HEK293T (cell line): Measurements from ENCODE around the gene IP6K3.

ENCODE experiments used
- CTCF ChIA-PET: fragments of 350-600 bp; formaldehyde crosslinking; extraction: SDS; loops from one replicate; lab custom pipeline; 2021; ENCODE audit warnings: antibody characterized with exemption, inconsistent platforms; lab: Yijun Ruan, JAX
- POLR2A ChIA-PET: fragments of 350-600 bp; formaldehyde crosslinking; extraction: SDS; loops from one replicate; lab custom pipeline; 2020; ENCODE audit warnings: antibody characterized with exemption, inconsistent platforms; lab: Yijun Ruan, JAX
- DNase-seq: peaks from one replicate; pipeline ENCODE4 v3.0.0; 2012; ENCODE audit warnings: mixed read lengths; ENCODE audit errors: extremely low spot score
- ARNT ChIP-seq: fragments of 450-650 bp; IDR thresholded peaks from 2 replicates; pipeline ENCODE4 v1.6.1; 2017; ENCODE audit warnings: mild to moderate bottlenecking
- BHLHE40 ChIP-seq: fragments of 450-650 bp; IDR thresholded peaks from 2 replicates; pipeline ENCODE4 v1.6.1; 2016; ENCODE audit warnings: mild to moderate bottlenecking, moderate library complexity, borderline replicate concordance
- CTBP1 ChIP-seq: fragments of 450-650 bp; IDR thresholded peaks from 2 replicates; pipeline ENCODE4 v1.6.1; 2016; ENCODE audit warnings: borderline replicate concordance
- ELF4 ChIP-seq: fragments of 450-650 bp; IDR thresholded peaks from 2 replicates; pipeline ENCODE4 v1.6.1; 2017; ENCODE audit warnings: antibody characterized with exemption
- FOXA1 ChIP-seq: fragments of 450-650 bp; IDR thresholded peaks from 2 replicates; pipeline ENCODE4 v1.6.1; 2016; ENCODE audit warnings: mild to moderate bottlenecking
- FOXK2 ChIP-seq: fragments of 450-650 bp; IDR thresholded peaks from 2 replicates; pipeline ENCODE4 v1.6.1; 2016; ENCODE audit warnings: mild to moderate bottlenecking
- FOXM1 ChIP-seq: fragments of 450-650 bp; IDR thresholded peaks from 2 replicates; pipeline ENCODE4 v1.6.1; 2017; ENCODE audit warnings: mild to moderate bottlenecking, borderline replicate concordance
- HDGF ChIP-seq: fragments of 450-650 bp; IDR thresholded peaks from 2 replicates; pipeline ENCODE4 v1.6.1; 2017; ENCODE audit warnings: antibody characterized with exemption, borderline replicate concordance
- L3MBTL2 ChIP-seq: fragments of 450-650 bp; conservative IDR thresholded peaks from 2 replicates; pipeline ENCODE4 v1.6.1; 2016; ENCODE audit warnings: mild to moderate bottlenecking
- LEF1 ChIP-seq: fragments of 450-650 bp; IDR thresholded peaks from 2 replicates; pipeline ENCODE4 v1.6.1; 2017; ENCODE audit warnings: mild to moderate bottlenecking, borderline replicate concordance
- NFRKB ChIP-seq: fragments of 450-650 bp; IDR thresholded peaks from 2 replicates; pipeline ENCODE4 v1.6.1; 2016; ENCODE audit warnings: mild to moderate bottlenecking, moderate library complexity
- SP1 ChIP-seq: fragments of 450-650 bp; IDR thresholded peaks from 2 replicates; pipeline ENCODE4 v1.6.1; 2017
- SUZ12 ChIP-seq: fragments of 450-650 bp; IDR thresholded peaks from 2 replicates; pipeline ENCODE4 v1.6.1; 2016; ENCODE audit warnings: mild to moderate bottlenecking
- TARDBP ChIP-seq: fragments of 450-650 bp; IDR thresholded peaks from 2 replicates; pipeline ENCODE4 v1.6.1; 2016
- ZNF384 ChIP-seq: fragments of 450-650 bp; IDR thresholded peaks from 2 replicates; pipeline ENCODE4 v1.6.1; 2016
- TF ChIP-seq, protein P1 (sequence below): fragments of 450-650 bp; IDR thresholded peaks from 2 replicates; pipeline ENCODE4 v1.6.1; 2016

Gene IP6K3

DNA sequence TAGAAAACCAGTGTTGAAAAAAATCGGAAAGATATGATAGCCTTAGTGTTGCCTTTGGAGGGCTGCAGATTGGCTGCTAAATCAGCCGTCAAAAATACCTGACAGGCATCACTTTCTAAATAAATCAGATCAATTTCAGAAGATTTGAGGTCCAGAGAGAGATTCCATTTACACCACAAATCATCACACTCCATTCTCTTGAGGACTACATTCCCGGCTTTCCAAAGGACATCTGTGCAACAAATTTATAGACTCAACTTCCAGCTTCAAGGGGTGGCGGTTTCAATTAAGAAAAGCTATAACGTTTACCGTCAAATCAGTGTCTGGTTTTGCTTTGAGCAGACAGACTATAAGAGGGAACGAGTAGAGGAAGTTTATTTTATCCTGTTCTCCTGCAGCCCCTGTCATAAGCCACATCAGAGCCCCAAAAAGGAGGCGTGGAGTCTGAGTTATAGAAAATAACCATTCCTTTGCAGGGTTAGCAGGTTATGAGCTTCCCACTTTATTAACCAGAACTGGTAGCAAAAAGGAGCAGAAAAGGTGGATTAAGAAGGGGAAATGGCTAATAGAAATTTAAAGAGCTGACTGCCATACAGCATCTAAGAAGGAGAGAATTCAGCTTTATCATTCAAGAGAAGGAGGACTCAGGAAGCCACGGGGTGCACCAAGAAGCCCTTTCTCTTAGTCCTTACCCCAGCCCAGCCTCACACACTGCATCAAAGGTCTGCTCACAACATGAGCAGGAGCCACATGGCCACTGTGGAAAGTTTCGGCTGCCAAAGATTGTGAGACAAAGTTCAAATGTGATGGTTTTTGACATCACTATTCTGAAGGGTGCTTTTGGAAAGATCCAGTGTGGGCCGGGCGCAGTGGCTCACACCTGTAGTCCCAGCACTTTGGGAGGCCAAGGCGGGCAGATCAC lies 22.3 kb downstream of the IP6K3 start:
- CTCF ChIA-PET: interaction anchor here (0.8 to 1.6 kb wide), 3 partner anchors 17 to 47 kb away, joined by 3 to 5 read pairs (median 3); no protein-coding TSS in a partner anchor

DNA sequence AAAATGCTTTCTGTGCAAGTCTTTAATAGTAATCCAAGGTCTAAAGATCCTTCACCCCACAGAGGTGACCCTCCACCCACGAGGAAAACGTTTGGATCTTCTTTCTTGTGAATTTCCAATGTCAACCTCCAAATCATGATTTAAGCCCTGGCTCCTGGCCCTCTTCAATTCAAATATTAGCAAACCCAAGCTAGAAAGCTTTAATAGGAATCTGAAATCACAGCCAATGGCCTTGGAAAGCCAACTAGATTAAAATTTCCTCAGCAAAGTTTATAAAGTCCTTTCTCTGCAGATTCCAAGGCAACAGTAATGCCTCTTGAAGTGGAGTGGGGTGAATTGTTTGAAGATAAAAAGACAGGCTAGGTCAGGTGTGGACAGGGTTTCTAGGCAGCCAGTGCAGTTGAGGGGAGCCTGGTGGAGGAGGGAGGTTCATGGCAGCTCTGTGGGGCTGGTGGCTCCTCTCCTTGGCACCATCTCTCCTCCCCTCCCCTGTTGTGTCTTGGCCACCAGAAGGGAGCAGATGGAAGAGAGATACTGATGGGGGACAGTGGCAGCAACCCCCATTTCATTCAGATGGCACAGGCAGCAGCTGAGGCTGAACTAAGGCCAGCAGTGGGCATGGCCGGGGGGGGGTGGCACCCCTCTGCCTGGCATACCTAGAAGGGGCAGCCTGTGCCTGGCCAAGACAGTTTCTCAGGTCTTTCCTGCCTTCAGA lies 23.2 kb downstream of the IP6K3 start:
- ChIA-PET CTCF (interaction anchor here (0.9 to 1.6 kb wide), 4 partner anchors 12 to 432 kb away, joined by 3 to 6 read pairs (median 4); partner anchors contain the start of gene UQCC2), POLR2A (interaction anchor here (1.3 to 1.9 kb wide), 2 partner anchors 12 kb away, joined by 6 to 17 read pairs; partner anchors contain the start of gene UQCC2)
- no peak for DNase-seq
- TF ChIP-seq BHLHE40: no peak
- TF ChIP-seq SUZ12: no peak
- no peak for TF ChIP-seq FOXM1
- no peak for TF ChIP-seq TARDBP
- TF ChIP-seq, protein P1, sequence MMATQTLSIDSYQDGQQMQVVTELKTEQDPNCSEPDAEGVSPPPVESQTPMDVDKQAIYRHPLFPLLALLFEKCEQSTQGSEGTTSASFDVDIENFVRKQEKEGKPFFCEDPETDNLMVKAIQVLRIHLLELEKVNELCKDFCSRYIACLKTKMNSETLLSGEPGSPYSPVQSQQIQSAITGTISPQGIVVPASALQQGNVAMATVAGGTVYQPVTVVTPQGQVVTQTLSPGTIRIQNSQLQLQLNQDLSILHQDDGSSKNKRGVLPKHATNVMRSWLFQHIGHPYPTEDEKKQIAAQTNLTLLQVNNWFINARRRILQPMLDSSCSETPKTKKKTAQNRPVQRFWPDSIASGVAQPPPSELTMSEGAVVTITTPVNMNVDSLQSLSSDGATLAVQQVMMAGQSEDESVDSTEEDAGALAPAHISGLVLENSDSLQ: no peak
- TF ChIP-seq FOXK2: no peak
- no peak for TF ChIP-seq CTBP1
- no peak for TF ChIP-seq LEF1
- no peak for TF ChIP-seq HDGF
- no peak for TF ChIP-seq FOXA1
- TF ChIP-seq SP1: no peak
- no peak for TF ChIP-seq ARNT
- no peak for TF ChIP-seq L3MBTL2
- TF ChIP-seq ZNF384: no peak
- no peak for TF ChIP-seq ELF4
- TF ChIP-seq NFRKB: no peak

More for the DNA sequence above, 22.3 kb downstream of the IP6K3 start:
- TF ChIP-seq ZNF384: no peak
- TF ChIP-seq HDGF: no peak
- TF ChIP-seq SUZ12: no peak
- no peak for DNase-seq
- POLR2A ChIA-PET: interaction anchor here (1.3 kb wide), 1 partner anchor 13 kb away, joined by 6 read pairs; the partner anchor contains the start of gene UQCC2

DNA sequence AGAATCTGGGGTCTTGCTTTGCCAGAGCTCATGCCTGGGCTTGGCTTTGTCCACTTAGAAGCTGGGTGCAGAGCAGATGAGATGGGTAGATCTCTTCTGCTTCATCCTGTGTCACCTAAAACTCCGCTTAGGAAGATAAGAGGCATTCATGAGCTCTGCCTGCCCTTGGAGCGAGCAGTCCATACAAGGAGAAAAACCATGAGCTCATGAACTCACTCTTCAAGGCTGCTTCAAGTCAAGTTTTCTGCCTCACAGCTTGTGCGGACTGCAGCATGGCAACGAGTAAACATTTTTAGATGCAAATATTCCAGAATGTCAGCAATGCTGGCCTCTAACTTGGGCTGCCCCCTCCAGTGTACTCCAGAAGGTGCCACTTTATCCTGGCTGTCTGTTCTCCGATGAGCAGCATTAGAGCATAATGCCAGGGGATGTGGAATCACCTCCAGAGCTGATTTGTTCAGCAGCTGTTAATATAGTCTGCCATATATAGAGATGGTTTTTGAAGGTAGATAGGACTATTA lies 24.5 kb downstream of the IP6K3 start:
- DNase-seq: no peak
- POLR2A ChIA-PET: interaction anchor here (0.7 to 1.9 kb wide), 2 partner anchors 11 to 21 kb away, joined by 3 to 17 read pairs; partner anchors contain the start of gene UQCC2
- CTCF ChIA-PET: interaction anchor here (0.6 to 1.6 kb wide), 4 partner anchors 11 to 586 kb away, joined by 3 to 6 read pairs (median 3); partner anchors contain the start of gene UQCC2
- TF ChIP-seq CTBP1 (no peak), SP1 (no peak), HDGF (no peak), LEF1 (no peak), ZNF384 (no peak), SUZ12 (no peak)

DNA sequence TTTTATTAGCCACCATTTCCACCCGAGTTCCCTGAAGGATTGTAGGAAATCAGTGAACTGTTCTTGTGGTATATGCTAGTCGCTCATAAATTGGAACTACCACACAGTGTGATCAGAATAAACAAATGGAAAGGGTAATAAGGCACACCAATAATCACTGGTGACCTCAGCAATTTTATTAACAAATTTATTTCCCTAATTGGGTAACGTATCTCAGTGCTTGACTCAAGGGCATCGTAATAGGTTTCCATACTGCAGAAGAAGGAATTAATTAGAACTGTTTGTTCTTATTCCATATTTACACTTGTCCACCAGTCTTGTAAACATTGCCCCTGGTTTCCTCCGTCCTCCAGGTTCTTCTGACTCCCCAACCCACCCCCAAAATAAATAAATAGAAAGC lies 25.2 kb downstream of the IP6K3 start:
- no peak for TF ChIP-seq NFRKB
- TF ChIP-seq CTBP1: no peak
- TF ChIP-seq LEF1: no peak
- TF ChIP-seq ELF4: no peak
- no peak for DNase-seq
- ChIA-PET POLR2A (interaction anchor here (1.6 to 1.9 kb wide), 2 partner anchors 10 kb away, joined by 10 to 17 read pairs; partner anchors contain the start of gene UQCC2), CTCF (interaction anchor here (0.6 to 0.7 kb wide), 2 partner anchors 10 to 585 kb away, joined by 3 read pairs; partner anchors contain the start of gene UQCC2)

DNA sequence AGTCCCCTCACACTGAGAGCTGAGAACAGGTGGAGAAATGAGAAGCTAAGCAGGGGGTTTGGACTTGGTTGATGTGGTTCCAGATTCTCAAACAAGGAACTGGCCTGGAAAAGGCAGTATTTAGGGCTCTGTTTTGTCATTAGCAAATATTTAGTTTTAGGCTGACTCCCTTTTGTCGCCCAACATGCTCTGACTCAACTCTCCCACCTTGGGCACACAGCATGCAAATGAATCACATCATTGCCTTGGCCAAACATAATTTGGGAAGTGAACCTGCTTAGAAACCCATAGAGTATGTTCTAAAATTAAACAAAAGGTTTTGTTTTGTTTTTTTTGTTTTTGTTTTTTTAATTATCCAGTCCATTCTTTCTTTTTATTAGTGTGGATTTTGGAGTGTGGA lies 25.7 kb downstream of the IP6K3 start:
- TF ChIP-seq FOXA1 (no peak), L3MBTL2 (no peak), ELF4 (no peak), BHLHE40 (no peak), NFRKB (no peak), HDGF (no peak), SUZ12 (no peak), SP1 (no peak), TARDBP (no peak), ARNT (no peak), FOXM1 (no peak)
- TF ChIP-seq, protein P1: no peak
- no peak for DNase-seq
- ChIA-PET CTCF (no interaction called here), POLR2A (interaction anchor here (1.6 kb wide), 1 partner anchor 10 kb away, joined by 10 read pairs; the partner anchor contains the start of gene UQCC2)
